Measurements from ENCODE around the gene MAN1C1. TPM values are rescaled to one million over a fixed set of nuclear protein-coding genes. Genes with fewer than 3 reads are reported as not detected.

MAN1C1 gene
- total and polyA plus RNA-seq, 10 of the 15 experiments (the other 5 are each of a cell fraction or from before 2014, with no cell fraction given): 0.12 to 0.56 (median 0.22) TPM; not detected in 3

GRCh38 chr1:25712299-25712970 is 95.8 kb downstream of the MAN1C1 start:
- Histone ChIP-seq H3K27me3 (replicated peaks in 1 of 2; ENCODE audit: control insufficient read depth in 2 of 2, insufficient read depth in 2 of 2, low read length in 1 of 2) (0 out of 4 replicates have a peak, but pooled peaks cover 0 to 2% of the 10 kb centered on the region in 2 experiments), H3K4me3 (no peak overlapping the region), H3K4me1 (ENCODE audit: control insufficient read depth, insufficient read depth, low read length) (no peaks in the 10 kb centered on the region), H2AFZ (ENCODE audit: control insufficient read depth, low read depth, low read length) (no peak overlapping the region), H3K79me2 (ENCODE audit: control insufficient read depth, insufficient read depth, low read length) (no peaks in the 10 kb centered on the region), H3K4me2 (ENCODE audit: control insufficient read depth, insufficient read depth) (no peak overlapping the region), H3K9ac (ENCODE audit: control insufficient read depth, insufficient read depth, low read length) (no peak overlapping the region), H4K20me1 (ENCODE audit: control insufficient read depth, insufficient read depth) (no peaks in the 10 kb centered on the region), H3K36me3 (ENCODE audit: control insufficient read depth in 2 of 2, insufficient read depth in 2 of 2, low read length in 1 of 2) (no peaks in the 10 kb centered on the region), H3K9me3 (replicated peaks; ENCODE audit: control insufficient read depth, insufficient read depth, low read length) (no peaks in the 10 kb centered on the region; the same call in 2 of the 3 replicates), H3K27ac (ENCODE audit: control insufficient read depth, insufficient read depth) (no peak overlapping the region)
- 62% methylated on average over 8 of the region's 8 CpGs for WGBS (ENCODE audit: insufficient coverage, insufficient replicate concordance, low lambda C conversion rate, missing lambda C conversion rate)
- RAD21 ChIA-PET (ENCODE audit: unreplicated experiment): no interaction called here
- DNase-seq (ENCODE audit: low read depth, low spot score) (no peak), FAIRE-seq (no peak), ATAC-seq (no peak)
- in situ Hi-C loops (cut with MboI): no loop called here
- BruUV-seq (replicated peaks): no TSS peak
- no peak for TF ChIP-seq ZNF622 (IDR thresholded peaks at IDR 0.05)
- TF ChIP-seq SKIL (IDR thresholded peaks at IDR 0.05; ENCODE audit: low read depth, poor library complexity, severe bottlenecking): no peak
- no peak for TF ChIP-seq NFIC (IDR thresholded peaks at IDR 0.05; ENCODE audit: low read depth, low read length)
- no peak for TF ChIP-seq TAF1 (IDR thresholded peaks at IDR 0.05; ENCODE audit: borderline replicate concordance, low read depth, low read length)
- no peak for TF ChIP-seq RAD51 (IDR thresholded peaks at IDR 0.05)
- SMC1A ChIA-PET (ENCODE audit: uncharacterized antibody, unreplicated experiment): no interaction called here
- POLR2A ChIA-PET: no interaction called here
- CTCF ChIA-PET: interaction anchor here (0.6 kb wide), 1 partner anchor 33 kb away, joined by 3 read pairs; no protein-coding TSS in a partner anchor
- intact Hi-C loops (cut with micrococcal nuclease; ENCODE audit: unreplicated experiment): no loop called here

Data from GM12878 (cell line).